ENCODE measurements around the gene COLEC11. TPM values are rescaled to one million over a fixed set of nuclear protein-coding genes. Genes with fewer than 3 reads are reported as not detected.
"Not testable (repeated sequence)": the region's sequence is repeated elsewhere in the genome, so short reads cannot be mapped to it uniquely, and the experiment has no call there.

Gene COLEC11
- total and polyA plus RNA-seq, 2 of the 13 experiments (the other 11 are each of a cell fraction or from before 2014, with no cell fraction given), result 1.5 to 3.0 TPM

DNA sequence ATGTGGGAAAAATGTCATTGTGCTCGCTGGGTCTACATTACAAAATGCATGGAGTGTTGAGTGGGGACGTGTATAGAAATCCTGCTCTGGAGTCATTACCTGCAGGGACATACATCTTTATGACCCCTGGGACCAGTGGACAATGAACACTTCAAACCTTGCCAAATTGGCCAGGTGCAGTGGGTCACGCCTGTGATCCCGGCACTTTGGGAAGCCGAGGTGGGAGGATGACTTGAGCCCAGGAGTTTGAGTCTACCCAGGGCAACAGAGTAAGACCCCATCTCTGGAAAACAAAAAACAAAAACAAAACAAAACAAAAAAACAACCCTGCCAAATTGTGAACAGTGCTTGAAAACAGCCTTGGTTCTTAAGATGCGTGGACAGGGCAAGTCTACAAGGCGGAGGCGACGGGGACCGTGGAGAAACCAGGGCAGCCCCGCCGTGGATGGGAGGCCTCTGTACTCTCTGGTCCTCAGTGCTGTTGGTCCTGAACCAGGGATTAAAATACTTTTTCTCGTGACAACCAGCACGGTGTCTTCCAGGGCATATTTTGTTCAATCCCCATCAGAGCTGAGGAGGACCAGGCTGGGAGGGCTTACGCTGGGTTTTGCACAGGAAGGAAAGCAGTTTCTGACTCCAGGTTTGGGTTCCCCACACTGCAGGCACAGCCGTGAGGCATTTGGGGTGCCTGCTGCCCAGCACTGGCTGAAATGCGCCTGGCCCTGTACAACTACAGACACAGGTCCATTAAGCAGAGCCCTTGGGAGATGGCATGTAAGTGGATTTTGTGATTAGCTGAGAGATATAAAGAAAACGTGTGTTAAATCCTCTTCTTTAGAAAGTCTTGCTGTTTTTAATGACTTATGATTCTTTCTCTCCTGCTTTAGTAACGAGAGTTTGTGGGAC is 13.7 kb downstream of the COLEC11 start:
- POLR2A ChIA-PET, result no interaction called here

DNA sequence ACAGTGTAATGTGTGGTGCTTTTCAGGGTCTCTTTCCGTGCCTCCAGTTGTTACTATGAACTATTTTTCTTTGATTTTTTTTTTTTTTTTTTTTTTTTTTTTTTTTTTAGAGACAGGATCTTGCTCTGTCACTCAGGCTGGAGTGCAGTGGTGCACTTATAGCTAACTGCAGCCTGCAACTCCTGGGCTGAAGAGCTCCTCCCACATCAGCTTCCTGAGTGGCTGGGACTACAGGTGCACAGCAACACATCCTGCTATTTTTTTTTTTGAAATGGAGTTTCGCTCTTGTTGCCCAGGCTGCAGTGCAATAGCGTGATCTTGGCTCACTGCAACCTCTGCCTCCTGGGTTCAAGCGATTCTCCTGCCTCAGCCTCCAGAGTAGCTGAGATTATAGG is 14.4 kb downstream of the COLEC11 start:
- ATAC-seq; H3K9me3 ChIP-seq (ENCODE audit: low read length); H3K79me2 ChIP-seq (ENCODE audit: insufficient read depth, low read length); H2AFZ ChIP-seq (ENCODE audit: low read length); in situ Hi-C loops (cut with HindIII; ENCODE audit: extremely low pct_ligation_motif_present, low pct_unique_long_range_greater_than_20kb); POLR2A ChIA-PET; H3K4me2 ChIP-seq (ENCODE audit: low read depth, low read length); H4K20me1 ChIP-seq (ENCODE audit: insufficient read depth, low read length); H3K36me3 ChIP-seq (replicated peaks in 1 of 2; ENCODE audit: control insufficient read depth in 1 of 2, insufficient read depth in 2 of 2, low read length in 2 of 2); H3K27ac ChIP-seq (ENCODE audit: extremely low read length, insufficient read depth, low read length); intact Hi-C loops (cut with micrococcal nuclease; ENCODE audit: unreplicated experiment); BruUV-seq (replicated peaks); DNase-seq (ENCODE audit: low spot score); H3K27me3 ChIP-seq (ENCODE audit: control insufficient read depth in 1 of 2, insufficient read depth in 2 of 2, low read length in 2 of 2); CTCF ChIA-PET (ENCODE audit: low intra/inter-chr PET ratio, low total read pairs); H3K9ac ChIP-seq (ENCODE audit: insufficient read depth, low read depth, low read length); FAIRE-seq; H3K4me3 ChIP-seq (replicated peaks in 1 of 3; ENCODE audit: insufficient read depth in 1 of 3, low read depth in 2 of 3, low read length in 3 of 3): not testable (repeated sequence)
- peaks cover 40% of the 10 kb centered on the region for H3K4me1 ChIP-seq (ENCODE audit: insufficient read depth, low read length)
- 77% methylated on average over 4 of the region's 4 CpGs for WGBS (ENCODE audit: low lambda C conversion rate)

More for the DNA sequence above, 13.7 kb downstream of the COLEC11 start:
- H3K9me3 ChIP-seq (ENCODE audit: low read length), result no peaks in the 10 kb centered on the region
- no peaks in the 10 kb centered on the region for H4K20me1 ChIP-seq (ENCODE audit: insufficient read depth, low read length)
- no peak overlapping the region for H3K4me2 ChIP-seq (ENCODE audit: low read depth, low read length)
- H3K9ac ChIP-seq (ENCODE audit: insufficient read depth, low read depth, low read length), result no peak overlapping the region
- 69% methylated on average over 19 of the region's 19 CpGs for WGBS (ENCODE audit: low lambda C conversion rate)
- FAIRE-seq, result no peak
- no peak overlapping the region for H2AFZ ChIP-seq (ENCODE audit: low read length)
- no peaks in the 10 kb centered on the region for H3K36me3 ChIP-seq (replicated peaks in 1 of 2; ENCODE audit: control insufficient read depth in 1 of 2, insufficient read depth in 2 of 2, low read length in 2 of 2)
- peaks cover 2% of the 10 kb centered on the region for H3K79me2 ChIP-seq (ENCODE audit: insufficient read depth, low read length)
- ATAC-seq, result no peak
- peaks cover 47% of the 10 kb centered on the region for H3K4me1 ChIP-seq (ENCODE audit: insufficient read depth, low read length)
- H3K27me3 ChIP-seq (ENCODE audit: control insufficient read depth in 1 of 2, insufficient read depth in 2 of 2, low read length in 2 of 2), result peaks cover 2 to 7% of the 10 kb centered on the region in 2 experiments; a peak in 3 of 5 replicates
- intact Hi-C loops (cut with micrococcal nuclease; ENCODE audit: unreplicated experiment), result no loop called here
- in situ Hi-C loops (cut with HindIII; ENCODE audit: extremely low pct_ligation_motif_present, low pct_unique_long_range_greater_than_20kb), result no loop called here
- TF ChIP-seq BORCS8-MEF2B (CRISPR knock-in tag; IDR thresholded peaks at IDR 0.05) (no peak), TGIF2 (CRISPR knock-in tag; IDR thresholded peaks at IDR 0.05) (no peak), FOSL1 (CRISPR knock-in tag; IDR thresholded peaks at IDR 0.05; ENCODE audit: borderline replicate concordance) (no peak), DR1 (CRISPR knock-in tag; IDR thresholded peaks at IDR 0.05) (no peak), KLF9 (CRISPR knock-in tag; IDR thresholded peaks at IDR 0.05; ENCODE audit: low read depth) (no peak), RARA (CRISPR knock-in tag; IDR thresholded peaks at IDR 0.05) (no peak), SALL1 (CRISPR knock-in tag; IDR thresholded peaks at IDR 0.05) (no peak), ZNF781 (CRISPR knock-in tag; IDR thresholded peaks at IDR 0.05; ENCODE audit: borderline replicate concordance, not compliant biosample characterization) (no peak), AGO2 (optimal IDR thresholded peaks at IDR 0.05; ENCODE audit: low read depth, low read length) (no peak)
- TF ChIP-seq, protein P1, sequence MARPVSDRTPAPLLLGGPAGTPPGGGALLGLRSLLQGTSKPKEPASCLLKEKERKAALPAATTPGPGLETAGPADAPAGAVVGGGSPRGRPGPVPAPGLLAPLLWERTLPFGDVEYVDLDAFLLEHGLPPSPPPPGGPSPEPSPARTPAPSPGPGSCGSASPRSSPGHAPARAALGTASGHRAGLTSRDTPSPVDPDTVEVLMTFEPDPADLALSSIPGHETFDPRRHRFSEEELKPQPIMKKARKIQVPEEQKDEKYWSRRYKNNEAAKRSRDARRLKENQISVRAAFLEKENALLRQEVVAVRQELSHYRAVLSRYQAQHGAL (CRISPR knock-in tag; IDR thresholded peaks at IDR 0.05; ENCODE audit: not compliant biosample characterization), result no peak
- TF ChIP-seq, protein P2, sequence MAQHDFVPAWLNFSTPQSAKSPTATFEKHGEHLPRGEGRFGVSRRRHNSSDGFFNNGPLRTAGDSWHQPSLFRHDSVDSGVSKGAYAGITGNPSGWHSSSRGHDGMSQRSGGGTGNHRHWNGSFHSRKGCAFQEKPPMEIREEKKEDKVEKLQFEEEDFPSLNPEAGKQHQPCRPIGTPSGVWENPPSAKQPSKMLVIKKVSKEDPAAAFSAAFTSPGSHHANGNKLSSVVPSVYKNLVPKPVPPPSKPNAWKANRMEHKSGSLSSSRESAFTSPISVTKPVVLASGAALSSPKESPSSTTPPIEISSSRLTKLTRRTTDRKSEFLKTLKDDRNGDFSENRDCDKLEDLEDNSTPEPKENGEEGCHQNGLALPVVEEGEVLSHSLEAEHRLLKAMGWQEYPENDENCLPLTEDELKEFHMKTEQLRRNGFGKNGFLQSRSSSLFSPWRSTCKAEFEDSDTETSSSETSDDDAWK (CRISPR knock-in tag; IDR thresholded peaks at IDR 0.05), result no peak
- CTCF ChIA-PET (ENCODE audit: low intra/inter-chr PET ratio, low total read pairs), result no interaction called here
- no peak overlapping the region for H3K4me3 ChIP-seq (replicated peaks in 1 of 3; ENCODE audit: insufficient read depth in 1 of 3, low read depth in 2 of 3, low read length in 3 of 3)
- no peak for DNase-seq (ENCODE audit: low spot score)
- no TSS peak for BruUV-seq (replicated peaks)
- H3K27ac ChIP-seq (ENCODE audit: extremely low read length, insufficient read depth, low read length), result no peak overlapping the region
